WERI-Rb-1 (cell line): ENCODE data around the gene HOXA7.
A peak's percentile ranks its signal among the peaks of the same experiment; 100 is the strongest.

Experiments
- DNase-seq: peaks from one replicate; pipeline ENCODE4 v3.0.0-alpha.2; 2020
- H3K27ac ChIP-seq: fragments of 250-450 bp; sonication (Bioruptor Pico); 2 replicates; pipeline ENCODE4 v1.5.1; 2020; ENCODE audit warnings: mild to moderate bottlenecking, moderate library complexity
- H3K27me3 ChIP-seq: fragments of 250-450 bp; sonication (Bioruptor Pico); 2 replicates; pipeline ENCODE4 v1.5.1; 2021; ENCODE audit warnings: mild to moderate bottlenecking, low read depth, moderate library complexity; ENCODE audit not compliant: insufficient read depth, severe bottlenecking
- H3K36me3 ChIP-seq: fragments of 250-450 bp; sonication (Bioruptor Pico); 2 replicates; pipeline ENCODE4 v1.5.1; 2020; ENCODE audit warnings: mild to moderate bottlenecking, moderate library complexity
- H3K4me3 ChIP-seq: 2 replicates; pipeline ENCODE4 v1.5.1; 2011; ENCODE audit warnings: low read depth, mild to moderate bottlenecking, control low read depth, low read length
- H3K9me3 ChIP-seq: fragments of 250-450 bp; sonication (Bioruptor Pico); 2 replicates; pipeline ENCODE4 v1.5.1; 2021; ENCODE audit warnings: mild to moderate bottlenecking, moderate library complexity; ENCODE audit not compliant: severe bottlenecking
- CTCF ChIP-seq: IDR thresholded peaks from 2 replicates; pipeline ENCODE4 v1.5.1; 2011; ENCODE audit warnings: low read depth, mild to moderate bottlenecking, control low read depth, inconsistent platforms, low read length

HOXA7 gene

GRCh38 chr7:27134392-27134791 is 22.1 kb downstream of the HOXA7 start:
- H3K4me3 ChIP-seq = no peak overlapping the region
- DNase-seq = no peak
- peaks cover 46% of the 10 kb centered on the region for H3K27me3 ChIP-seq
- H3K27ac ChIP-seq = no peak overlapping the region
- TF ChIP-seq CTCF = no peak
- no peaks in the 10 kb centered on the region for H3K9me3 ChIP-seq
- no peaks in the 10 kb centered on the region for H3K36me3 ChIP-seq

- Histone ChIP-seq H3K36me3 (no peaks in the 10 kb centered on the region), H3K27ac (no peak overlapping the region), H3K4me3 (no peak overlapping the region), H3K27me3 (peaks cover 46% of the 10 kb centered on the region), H3K9me3 (no peaks in the 10 kb centered on the region)
- no peak for DNase-seq
- no peak for TF ChIP-seq CTCF
Measured at GRCh38 chr7:27133409-27134231, 22.9 kb downstream of the HOXA7 start.

GRCh38 chr7:27132978-27133377 is 23.5 kb downstream of the HOXA7 start:
- Histone ChIP-seq H3K9me3 (no peaks in the 10 kb centered on the region), H3K36me3 (no peaks in the 10 kb centered on the region), H3K27ac (no peak overlapping the region), H3K4me3 (no peak overlapping the region), H3K27me3 (peaks cover 46% of the 10 kb centered on the region)
- no peak for DNase-seq
- no peak for TF ChIP-seq CTCF

GRCh38 chr7:27132214-27132613 is 24.3 kb downstream of the HOXA7 start:
- H3K27me3 ChIP-seq = peaks cover 47% of the 10 kb centered on the region
- TF ChIP-seq CTCF = no peak

GRCh38 chr7:27131390-27131819 is 25.1 kb downstream of the HOXA7 start:
- TF ChIP-seq CTCF = no peak
- peak overlapping the region; percentile 67 for H3K27ac ChIP-seq
- peak overlapping the region; percentile 46 for H3K4me3 ChIP-seq
- no peaks in the 10 kb centered on the region for H3K9me3 ChIP-seq
- no peak for DNase-seq
- no peaks in the 10 kb centered on the region for H3K36me3 ChIP-seq
- H3K27me3 ChIP-seq = peaks cover 43% of the 10 kb centered on the region

More at GRCh38 chr7:27132214-27132613, 24.3 kb downstream of the HOXA7 start:
- no peak overlapping the region for H3K4me3 ChIP-seq
- H3K27ac ChIP-seq = no peak overlapping the region
- no peak for DNase-seq
- H3K9me3 ChIP-seq = no peaks in the 10 kb centered on the region
- no peaks in the 10 kb centered on the region for H3K36me3 ChIP-seq
